AG04450 (cell line): ENCODE measurements around the gene GPR132. TPM values are rescaled to one million over a fixed set of nuclear protein-coding genes. Genes with fewer than 3 reads are reported as not detected.

Experiments
- CTCF ChIA-PET: fragments of 300-600, 350-600 bp; formaldehyde crosslinking; extraction: SDS; loops from one replicate; lab custom pipeline; 2022; ENCODE audit warnings: antibody characterized with exemption, inconsistent platforms; lab: Charles Lee
- POLR2A ChIA-PET: fragments of 350-600 bp; formaldehyde crosslinking; extraction: SDS; loops from one replicate; lab custom pipeline; 2021; ENCODE audit warnings: antibody characterized with exemption, inconsistent platforms; lab: Yijun Ruan, JAX
- DNase-seq: peaks from one replicate; pipeline ENCODE4 v3.0.0-alpha.2; 2011; ENCODE audit warnings: low read depth, low spot score
- H3K27ac ChIP-seq: one replicate; pipeline ENCODE4 v1.5.1; 2012; ENCODE audit warnings: low read depth, low read length, control low read depth
- H3K27me3 ChIP-seq: one replicate; pipeline ENCODE4 v1.6.0; 2012; ENCODE audit warnings: low read length; ENCODE audit not compliant: control insufficient read depth, insufficient read depth
- H3K4me3 ChIP-seq: 2 replicates; pipeline ENCODE4 v1.5.1; 2011; ENCODE audit warnings: mild to moderate bottlenecking, low read depth, low read length, control low read depth
- H3K9me3 ChIP-seq: 2 replicates; pipeline ENCODE4 v1.5.1; 2012; ENCODE audit warnings: low read length; ENCODE audit not compliant: control insufficient read depth, insufficient read depth
- polyA plus RNA-seq: library from polyadenylated mRNA; depleted of rRNA; stranded (reverse); fragments of >200 nt; gene quantifications from 2 replicates; pipeline ENCODE4 v1.2.3, GENCODE V29; 2011
- TF ChIP-seq, protein P1 (sequence below): IDR thresholded peaks from 2 replicates; pipeline ENCODE4 v1.5.1; 2011; ENCODE audit warnings: low read depth, low read length, control low read depth, inconsistent platforms

Gene GPR132
- polyA plus RNA-seq, 1 experiment, result 0.07 TPM

GRCh38 chr14:105091517-105092170 is 26.4 kb upstream of the GPR132 start:
- ChIA-PET POLR2A (interaction anchor here (0.6 to 0.7 kb wide), 2 partner anchors 51 to 73 kb away, joined by 3 read pairs; no protein-coding TSS in a partner anchor), CTCF (interaction anchor here (0.9 to 1.4 kb wide), 3 partner anchors 16 to 265 kb away, joined by 3 to 4 read pairs (median 4); no protein-coding TSS in a partner anchor)
- TF ChIP-seq, protein P1, sequence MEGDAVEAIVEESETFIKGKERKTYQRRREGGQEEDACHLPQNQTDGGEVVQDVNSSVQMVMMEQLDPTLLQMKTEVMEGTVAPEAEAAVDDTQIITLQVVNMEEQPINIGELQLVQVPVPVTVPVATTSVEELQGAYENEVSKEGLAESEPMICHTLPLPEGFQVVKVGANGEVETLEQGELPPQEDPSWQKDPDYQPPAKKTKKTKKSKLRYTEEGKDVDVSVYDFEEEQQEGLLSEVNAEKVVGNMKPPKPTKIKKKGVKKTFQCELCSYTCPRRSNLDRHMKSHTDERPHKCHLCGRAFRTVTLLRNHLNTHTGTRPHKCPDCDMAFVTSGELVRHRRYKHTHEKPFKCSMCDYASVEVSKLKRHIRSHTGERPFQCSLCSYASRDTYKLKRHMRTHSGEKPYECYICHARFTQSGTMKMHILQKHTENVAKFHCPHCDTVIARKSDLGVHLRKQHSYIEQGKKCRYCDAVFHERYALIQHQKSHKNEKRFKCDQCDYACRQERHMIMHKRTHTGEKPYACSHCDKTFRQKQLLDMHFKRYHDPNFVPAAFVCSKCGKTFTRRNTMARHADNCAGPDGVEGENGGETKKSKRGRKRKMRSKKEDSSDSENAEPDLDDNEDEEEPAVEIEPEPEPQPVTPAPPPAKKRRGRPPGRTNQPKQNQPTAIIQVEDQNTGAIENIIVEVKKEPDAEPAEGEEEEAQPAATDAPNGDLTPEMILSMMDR, result no peak
- H3K9me3 ChIP-seq, result no peaks in the 10 kb centered on the region; the same call in 1 of the 2 replicates
- H3K4me3 ChIP-seq, result peak overlapping the region; percentile 74; the same call in 1 of the 2 replicates
- H3K27ac ChIP-seq, result peak overlapping the region; percentile 39
- no peak for DNase-seq
- no peaks in the 10 kb centered on the region for H3K27me3 ChIP-seq

GRCh38 chr14:105091054-105091516 is 25.9 kb upstream of the GPR132 start:
- ChIA-PET POLR2A (interaction anchor here (0.7 kb wide), 1 partner anchor 9 kb away, joined by 5 read pairs; no protein-coding TSS in a partner anchor), CTCF (interaction anchor here (0.9 to 1.4 kb wide), 4 partner anchors 16 to 386 kb away, joined by 3 to 4 read pairs (median 3); no protein-coding TSS in a partner anchor)
- no peak overlapping the region for H3K4me3 ChIP-seq
- H3K27ac ChIP-seq, result peak overlapping the region; percentile 39
- H3K27me3 ChIP-seq, result no peaks in the 10 kb centered on the region
- no peak for DNase-seq
- TF ChIP-seq, protein P1, result no peak
- no peaks in the 10 kb centered on the region; the same call in 1 of the 2 replicates for H3K9me3 ChIP-seq

- Histone ChIP-seq H3K9me3 (no peaks in the 10 kb centered on the region; the same call in 1 of the 2 replicates), H3K27me3 (no peaks in the 10 kb centered on the region), H3K27ac (no peak overlapping the region), H3K4me3 (no peak overlapping the region)
- ChIA-PET CTCF (interaction anchor here (0.6 to 1.4 kb wide), 18 partner anchors 11 to 386 kb away, joined by 3 to 7 read pairs (median 3); no protein-coding TSS in a partner anchor), POLR2A (interaction anchor here (0.7 kb wide), 1 partner anchor 9 kb away, joined by 5 read pairs; no protein-coding TSS in a partner anchor)
- no peak for DNase-seq
- TF ChIP-seq, protein P1, result peak; percentile 92
Observed at GRCh38 chr14:105090493-105091053, 25.3 kb upstream of the GPR132 start.

GRCh38 chr14:105089746-105090492 is 24.7 kb upstream of the GPR132 start:
- ChIA-PET CTCF (interaction anchor here (0.6 to 1.4 kb wide), 17 partner anchors 12 to 387 kb away, joined by 3 to 7 read pairs (median 3); no protein-coding TSS in a partner anchor), POLR2A (interaction anchor here (0.7 kb wide), 1 partner anchor 8 kb away, joined by 5 read pairs; no protein-coding TSS in a partner anchor)
- Histone ChIP-seq H3K9me3 (no peaks in the 10 kb centered on the region; the same call in 1 of the 2 replicates), H3K4me3 (no peak overlapping the region), H3K27ac (no peak overlapping the region), H3K27me3 (no peaks in the 10 kb centered on the region)
- DNase-seq, result no peak
- TF ChIP-seq, protein P1, result no peak
